HEK293 (cell line): Measurements from ENCODE around the gene TNFRSF14.
A peak's percentile ranks its signal among the peaks of the same experiment; 100 is the strongest.

Source experiments
- CTCF ChIA-PET: fragments of 350-600 bp; formaldehyde crosslinking; extraction: SDS; loops from one replicate; lab custom pipeline; 2021; ENCODE audit warnings: antibody characterized with exemption; lab: Yijun Ruan, JAX
- POLR2A ChIA-PET: fragments of 300-600 bp; formaldehyde crosslinking; extraction: SDS; loops from one replicate; lab custom pipeline; 2020; ENCODE audit warnings: antibody characterized with exemption, inconsistent platforms; lab: Yijun Ruan, JAX
- H3K27ac ChIP-seq: fragments of 200-500 bp; sonication (Bioruptor generic); 2 replicates; pipeline ENCODE4 v1.5.1; 2014; ENCODE audit warnings: low read depth, low read length, control low read depth, inconsistent platforms; ENCODE audit errors: extremely low read depth
- H3K36me3 ChIP-seq, 2 experiments: fragments of 200-500 bp in 1 of 2; sonication (Bioruptor generic) in 1 of 2; 1 replicate in 1 of 2; 2 replicates in 1 of 2; pipeline ENCODE4 v1.5.1; 2014 to 2017; ENCODE audit warnings: inconsistent platforms in 2 of 2, low read length in 2 of 2; ENCODE audit not compliant: control insufficient read depth in 2 of 2, insufficient read depth in 1 of 2
- H3K4me1 ChIP-seq: fragments of 200-500 bp; sonication (Bioruptor generic); 2 replicates; pipeline ENCODE4 v1.5.1; 2014; ENCODE audit warnings: mild to moderate bottlenecking, low read length, inconsistent platforms; ENCODE audit not compliant: control insufficient read depth, insufficient read depth
- H3K4me3 ChIP-seq: 2 replicates; pipeline ENCODE4 v1.5.1; 2011; ENCODE audit warnings: low read depth, mild to moderate bottlenecking, control low read depth, low read length, moderate library complexity
- H3K9me3 ChIP-seq: fragments of 200-500 bp; sonication (Bioruptor generic); 2 replicates; pipeline ENCODE4 v1.5.1; 2014; ENCODE audit warnings: low read depth, low read length, inconsistent platforms; ENCODE audit not compliant: control insufficient read depth, insufficient read depth
- GLI2 ChIP-seq: fragments of 450-650 bp; formaldehyde crosslinking; IDR thresholded peaks from 2 replicates; pipeline ENCODE4; 2017; ENCODE audit warnings: missing biosample characterization, missing genetic modification characterization, low read depth, borderline replicate concordance
- GLIS1 ChIP-seq: fragments of 450-650 bp; formaldehyde crosslinking; IDR thresholded peaks from 2 replicates; pipeline ENCODE4 v1.5.1; 2016; ENCODE audit warnings: missing biosample characterization, missing genetic modification characterization
- MZF1 ChIP-seq: fragments of 450-650 bp; formaldehyde crosslinking; IDR thresholded peaks from 2 replicates; pipeline ENCODE4 v1.5.1; 2017; ENCODE audit warnings: missing biosample characterization, missing genetic modification characterization, borderline replicate concordance
- OSR2 ChIP-seq: fragments of 450-650 bp; formaldehyde crosslinking; IDR thresholded peaks from 2 replicates; pipeline ENCODE4 v1.5.1; 2016; ENCODE audit warnings: missing biosample characterization, missing genetic modification characterization
- RBAK ChIP-seq: fragments of 450-650 bp; formaldehyde crosslinking; IDR thresholded peaks from 2 replicates; pipeline ENCODE4 v1.5.1; 2016; ENCODE audit warnings: missing biosample characterization, missing genetic modification characterization
- SALL2 ChIP-seq: fragments of 450-650 bp; formaldehyde crosslinking; IDR thresholded peaks from 2 replicates; pipeline ENCODE4 v1.5.0; 2017; ENCODE audit warnings: missing biosample characterization, mild to moderate bottlenecking, missing genetic modification characterization, borderline replicate concordance
- SCRT1 ChIP-seq: fragments of 450-650 bp; formaldehyde crosslinking; IDR thresholded peaks from 2 replicates; pipeline ENCODE4 v1.5.1; 2016; ENCODE audit warnings: missing biosample characterization, missing genetic modification characterization, borderline replicate concordance
- SCRT2 ChIP-seq: fragments of 450-650 bp; formaldehyde crosslinking; IDR thresholded peaks from 2 replicates; pipeline ENCODE4 v1.5.1; 2016; ENCODE audit warnings: missing biosample characterization, missing genetic modification characterization
- ZBTB48 ChIP-seq: fragments of 450-650 bp; formaldehyde crosslinking; IDR thresholded peaks from 2 replicates; pipeline ENCODE4 v1.5.1; 2016; ENCODE audit warnings: missing biosample characterization, missing genetic modification characterization
- ZFP37 ChIP-seq: fragments of 450-650 bp; formaldehyde crosslinking; IDR thresholded peaks from 2 replicates; pipeline ENCODE4 v1.5.1; 2016; ENCODE audit warnings: missing biosample characterization, missing genetic modification characterization
- ZNF19 ChIP-seq: fragments of 450-650 bp; formaldehyde crosslinking; IDR thresholded peaks from 2 replicates; pipeline ENCODE4; 2016; ENCODE audit warnings: missing biosample characterization, missing genetic modification characterization, low read depth
- ZNF266 ChIP-seq: fragments of 450-650 bp; formaldehyde crosslinking; IDR thresholded peaks from 2 replicates; pipeline ENCODE4 v1.5.1; 2016; ENCODE audit warnings: missing biosample characterization, missing genetic modification characterization, low read depth
- ZNF394 ChIP-seq: fragments of 450-650 bp; formaldehyde crosslinking; IDR thresholded peaks from 2 replicates; pipeline ENCODE4 v1.5.1; 2016; ENCODE audit warnings: missing biosample characterization, missing genetic modification characterization, mild to moderate bottlenecking, moderate library complexity, borderline replicate concordance
- ZNF404 ChIP-seq: fragments of 450-650 bp; formaldehyde crosslinking; IDR thresholded peaks from 2 replicates; pipeline ENCODE4 v1.5.1; 2017; ENCODE audit warnings: missing biosample characterization, missing genetic modification characterization
- ZNF426 ChIP-seq: fragments of 450-650 bp; formaldehyde crosslinking; IDR thresholded peaks from 2 replicates; pipeline ENCODE4 v1.5.1; 2017; ENCODE audit warnings: missing biosample characterization, missing genetic modification characterization, mild to moderate bottlenecking, inconsistent platforms, moderate library complexity
- ZNF514 ChIP-seq: fragments of 450-650 bp; formaldehyde crosslinking; IDR thresholded peaks from 2 replicates; pipeline ENCODE4 v1.5.1; 2016; ENCODE audit warnings: missing biosample characterization, missing genetic modification characterization
- ZNF555 ChIP-seq: fragments of 450-650 bp; formaldehyde crosslinking; conservative IDR thresholded peaks from 2 replicates; pipeline ENCODE4 v1.5.1; 2017; ENCODE audit warnings: missing biosample characterization, mild to moderate bottlenecking, missing genetic modification characterization, inconsistent platforms
- ZNF558 ChIP-seq: fragments of 450-650 bp; formaldehyde crosslinking; IDR thresholded peaks from 2 replicates; pipeline ENCODE4 v1.5.1; 2016; ENCODE audit warnings: missing biosample characterization, missing genetic modification characterization
- ZNF768 ChIP-seq: fragments of 450-650 bp; formaldehyde crosslinking; IDR thresholded peaks from 2 replicates; pipeline ENCODE4 v1.5.1; 2018; ENCODE audit warnings: missing biosample characterization, mild to moderate bottlenecking, missing genetic modification characterization
- ZNF791 ChIP-seq: fragments of 450-650 bp; formaldehyde crosslinking; IDR thresholded peaks from 2 replicates; pipeline ENCODE4 v1.5.1; 2016; ENCODE audit warnings: missing biosample characterization, missing genetic modification characterization
- TF ChIP-seq, protein P1 (sequence below): fragments of 450-650 bp; formaldehyde crosslinking; IDR thresholded peaks from 2 replicates; pipeline ENCODE4 v1.5.1; 2016; ENCODE audit warnings: missing biosample characterization, missing genetic modification characterization
- TF ChIP-seq, protein P2 (sequence below): fragments of 450-650 bp; formaldehyde crosslinking; conservative IDR thresholded peaks from 2 replicates; pipeline ENCODE4 v1.5.1; 2016; ENCODE audit warnings: low read depth, missing biosample characterization, missing genetic modification characterization
- TF ChIP-seq, protein P3 (sequence below): fragments of 450-650 bp; formaldehyde crosslinking; IDR thresholded peaks from 2 replicates; pipeline ENCODE4 v1.5.1; 2016; ENCODE audit warnings: missing biosample characterization, missing genetic modification characterization
- TF ChIP-seq, protein P4 (sequence below): fragments of 450-650 bp; formaldehyde crosslinking; IDR thresholded peaks from 2 replicates; pipeline ENCODE4 v1.5.1; 2016; ENCODE audit warnings: missing biosample characterization, missing genetic modification characterization

TNFRSF14 gene

GRCh38 chr1:2564815-2565374 lies 8.7 kb downstream of the TNFRSF14 start:
- H3K36me3 ChIP-seq: no peaks in the 10 kb centered on the region
- CTCF ChIA-PET: interaction anchor here (0.6 to 0.7 kb wide), 2 partner anchors 39 to 476 kb away, joined by 3 to 5 read pairs; partner anchors contain the start of gene PANK4
- H3K9me3 ChIP-seq: no peaks in the 10 kb centered on the region

DNA sequence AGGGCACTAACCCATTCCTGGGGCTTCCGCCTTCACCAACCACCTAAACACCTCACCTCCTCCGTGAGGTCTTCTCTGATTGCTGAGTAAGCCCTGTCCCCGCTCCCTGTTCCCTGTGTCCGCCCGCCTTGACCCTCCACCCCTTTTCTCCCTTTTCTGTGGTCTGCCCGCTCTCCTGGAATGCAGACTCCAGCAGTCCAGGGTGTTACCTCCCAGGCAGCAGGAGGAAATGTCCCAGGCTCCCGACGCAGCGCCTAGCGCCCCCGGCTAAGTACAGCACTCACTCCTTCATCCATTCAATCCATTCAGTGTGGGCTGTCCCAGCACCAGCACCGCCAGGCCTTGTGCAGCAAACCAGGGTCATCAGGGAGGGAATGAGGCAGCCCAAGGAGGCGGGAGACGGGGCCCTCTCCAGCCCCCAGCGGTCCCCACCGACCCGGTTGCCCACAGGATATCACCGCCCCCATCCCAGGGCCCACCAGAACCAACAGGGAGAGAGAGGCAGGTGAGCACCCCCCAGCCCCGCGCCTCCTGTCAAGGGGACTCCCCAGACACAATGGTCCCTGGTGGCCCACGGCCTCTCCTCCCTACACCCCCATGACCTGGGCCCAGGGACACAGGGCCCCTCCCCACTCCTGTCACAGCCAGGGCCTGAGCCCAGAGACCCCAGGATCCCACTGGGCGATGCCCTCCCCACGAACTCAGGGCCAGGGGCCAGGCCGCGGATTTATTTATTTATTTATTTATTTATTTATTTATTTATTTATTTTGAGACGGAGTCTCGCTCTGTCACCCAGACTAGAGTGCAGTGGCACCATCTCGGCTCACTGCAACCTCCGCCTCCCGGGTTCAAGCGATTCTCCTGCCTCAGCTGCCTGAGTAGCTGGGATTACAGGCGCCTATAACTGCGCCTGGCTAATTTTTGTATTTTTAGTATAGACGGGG lies 10.2 kb downstream of the TNFRSF14 start:
- ChIA-PET POLR2A (no interaction called here), CTCF (no interaction called here)
- no peaks in the 10 kb centered on the region for H3K4me1 ChIP-seq
- no peaks in the 10 kb centered on the region for H3K9me3 ChIP-seq
- H3K36me3 ChIP-seq: no peaks in the 10 kb centered on the region
- H3K4me3 ChIP-seq: no peak overlapping the region
- no peak overlapping the region for H3K27ac ChIP-seq
- TF ChIP-seq ZFP37 (tag by site-specific recombination) (0 out of 2 replicates have a peak, but pooled peaks have one; percentile 49), GLI2 (no peak; the same call in 1 of the 2 replicates), ZNF558 (peak; percentile 55; the same call in 1 of the 2 replicates), RBAK (peak; percentile 53; the same call in 1 of the 2 replicates), ZNF791 (tag by site-specific recombination) (peak; percentile 48; the same call in 1 of the 2 replicates), ZNF404 (peak; percentile 74; the same call in 1 of the 2 replicates), ZNF555 (tag by site-specific recombination) (peak; percentile 59), ZNF514 (0 out of 2 replicates have a peak, but pooled peaks have one; percentile 21), ZNF394 (tag by site-specific recombination) (peak; percentile 94), ZNF426 (peak; percentile 83), ZNF19 (tag by site-specific recombination) (0 out of 2 replicates have a peak, but pooled peaks have one; percentile 17), SALL2 (tag by site-specific recombination) (no peak), ZBTB48 (tag by site-specific recombination) (no peak), ZNF266 (peak; percentile 72; the same call in 1 of the 2 replicates), ZNF768 (tag by site-specific recombination) (no peak)
- TF ChIP-seq, protein P1, sequence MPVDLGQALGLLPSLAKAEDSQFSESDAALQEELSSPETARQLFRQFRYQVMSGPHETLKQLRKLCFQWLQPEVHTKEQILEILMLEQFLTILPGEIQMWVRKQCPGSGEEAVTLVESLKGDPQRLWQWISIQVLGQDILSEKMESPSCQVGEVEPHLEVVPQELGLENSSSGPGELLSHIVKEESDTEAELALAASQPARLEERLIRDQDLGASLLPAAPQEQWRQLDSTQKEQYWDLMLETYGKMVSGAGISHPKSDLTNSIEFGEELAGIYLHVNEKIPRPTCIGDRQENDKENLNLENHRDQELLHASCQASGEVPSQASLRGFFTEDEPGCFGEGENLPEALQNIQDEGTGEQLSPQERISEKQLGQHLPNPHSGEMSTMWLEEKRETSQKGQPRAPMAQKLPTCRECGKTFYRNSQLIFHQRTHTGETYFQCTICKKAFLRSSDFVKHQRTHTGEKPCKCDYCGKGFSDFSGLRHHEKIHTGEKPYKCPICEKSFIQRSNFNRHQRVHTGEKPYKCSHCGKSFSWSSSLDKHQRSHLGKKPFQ (tag by site-specific recombination): no peak; the same call in 1 of the 2 replicates
- TF ChIP-seq, protein P2, sequence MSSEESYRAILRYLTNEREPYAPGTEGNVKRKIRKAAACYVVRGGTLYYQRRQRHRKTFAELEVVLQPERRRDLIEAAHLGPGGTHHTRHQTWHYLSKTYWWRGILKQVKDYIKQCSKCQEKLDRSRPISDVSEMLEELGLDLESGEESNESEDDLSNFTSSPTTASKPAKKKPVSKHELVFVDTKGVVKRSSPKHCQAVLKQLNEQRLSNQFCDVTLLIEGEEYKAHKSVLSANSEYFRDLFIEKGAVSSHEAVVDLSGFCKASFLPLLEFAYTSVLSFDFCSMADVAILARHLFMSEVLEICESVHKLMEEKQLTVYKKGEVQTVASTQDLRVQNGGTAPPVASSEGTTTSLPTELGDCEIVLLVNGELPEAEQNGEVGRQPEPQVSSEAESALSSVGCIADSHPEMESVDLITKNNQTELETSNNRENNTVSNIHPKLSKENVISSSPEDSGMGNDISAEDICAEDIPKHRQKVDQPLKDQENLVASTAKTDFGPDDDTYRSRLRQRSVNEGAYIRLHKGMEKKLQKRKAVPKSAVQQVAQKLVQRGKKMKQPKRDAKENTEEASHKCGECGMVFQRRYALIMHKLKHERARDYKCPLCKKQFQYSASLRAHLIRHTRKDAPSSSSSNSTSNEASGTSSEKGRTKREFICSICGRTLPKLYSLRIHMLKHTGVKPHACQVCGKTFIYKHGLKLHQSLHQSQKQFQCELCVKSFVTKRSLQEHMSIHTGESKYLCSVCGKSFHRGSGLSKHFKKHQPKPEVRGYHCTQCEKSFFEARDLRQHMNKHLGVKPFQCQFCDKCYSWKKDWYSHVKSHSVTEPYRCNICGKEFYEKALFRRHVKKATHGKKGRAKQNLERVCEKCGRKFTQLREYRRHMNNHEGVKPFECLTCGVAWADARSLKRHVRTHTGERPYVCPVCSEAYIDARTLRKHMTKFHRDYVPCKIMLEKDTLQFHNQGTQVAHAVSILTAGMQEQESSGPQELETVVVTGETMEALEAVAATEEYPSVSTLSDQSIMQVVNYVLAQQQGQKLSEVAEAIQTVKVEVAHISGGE (tag by site-specific recombination): peak; percentile 75
- TF ChIP-seq, protein P3, sequence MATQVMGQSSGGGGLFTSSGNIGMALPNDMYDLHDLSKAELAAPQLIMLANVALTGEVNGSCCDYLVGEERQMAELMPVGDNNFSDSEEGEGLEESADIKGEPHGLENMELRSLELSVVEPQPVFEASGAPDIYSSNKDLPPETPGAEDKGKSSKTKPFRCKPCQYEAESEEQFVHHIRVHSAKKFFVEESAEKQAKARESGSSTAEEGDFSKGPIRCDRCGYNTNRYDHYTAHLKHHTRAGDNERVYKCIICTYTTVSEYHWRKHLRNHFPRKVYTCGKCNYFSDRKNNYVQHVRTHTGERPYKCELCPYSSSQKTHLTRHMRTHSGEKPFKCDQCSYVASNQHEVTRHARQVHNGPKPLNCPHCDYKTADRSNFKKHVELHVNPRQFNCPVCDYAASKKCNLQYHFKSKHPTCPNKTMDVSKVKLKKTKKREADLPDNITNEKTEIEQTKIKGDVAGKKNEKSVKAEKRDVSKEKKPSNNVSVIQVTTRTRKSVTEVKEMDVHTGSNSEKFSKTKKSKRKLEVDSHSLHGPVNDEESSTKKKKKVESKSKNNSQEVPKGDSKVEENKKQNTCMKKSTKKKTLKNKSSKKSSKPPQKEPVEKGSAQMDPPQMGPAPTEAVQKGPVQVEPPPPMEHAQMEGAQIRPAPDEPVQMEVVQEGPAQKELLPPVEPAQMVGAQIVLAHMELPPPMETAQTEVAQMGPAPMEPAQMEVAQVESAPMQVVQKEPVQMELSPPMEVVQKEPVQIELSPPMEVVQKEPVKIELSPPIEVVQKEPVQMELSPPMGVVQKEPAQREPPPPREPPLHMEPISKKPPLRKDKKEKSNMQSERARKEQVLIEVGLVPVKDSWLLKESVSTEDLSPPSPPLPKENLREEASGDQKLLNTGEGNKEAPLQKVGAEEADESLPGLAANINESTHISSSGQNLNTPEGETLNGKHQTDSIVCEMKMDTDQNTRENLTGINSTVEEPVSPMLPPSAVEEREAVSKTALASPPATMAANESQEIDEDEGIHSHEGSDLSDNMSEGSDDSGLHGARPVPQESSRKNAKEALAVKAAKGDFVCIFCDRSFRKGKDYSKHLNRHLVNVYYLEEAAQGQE (tag by site-specific recombination): peak; percentile 54; the same call in 1 of the 2 replicates

More at GRCh38 chr1:2564815-2565374, 8.7 kb downstream of the TNFRSF14 start:
- Histone ChIP-seq H3K4me1 (no peaks in the 10 kb centered on the region), H3K27ac (no peak overlapping the region), H3K4me3 (no peak overlapping the region)
- TF ChIP-seq, protein P4, sequence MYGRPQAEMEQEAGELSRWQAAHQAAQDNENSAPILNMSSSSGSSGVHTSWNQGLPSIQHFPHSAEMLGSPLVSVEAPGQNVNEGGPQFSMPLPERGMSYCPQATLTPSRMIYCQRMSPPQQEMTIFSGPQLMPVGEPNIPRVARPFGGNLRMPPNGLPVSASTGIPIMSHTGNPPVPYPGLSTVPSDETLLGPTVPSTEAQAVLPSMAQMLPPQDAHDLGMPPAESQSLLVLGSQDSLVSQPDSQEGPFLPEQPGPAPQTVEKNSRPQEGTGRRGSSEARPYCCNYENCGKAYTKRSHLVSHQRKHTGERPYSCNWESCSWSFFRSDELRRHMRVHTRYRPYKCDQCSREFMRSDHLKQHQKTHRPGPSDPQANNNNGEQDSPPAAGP (tag by site-specific recombination): peak; percentile 61; the same call in 1 of the 2 replicates
- TF ChIP-seq SCRT2: peak; percentile 48
- TF ChIP-seq MZF1 (tag by site-specific recombination): no peak
- no peak for TF ChIP-seq ZNF514
- no peak for TF ChIP-seq OSR2 (tag by site-specific recombination)
- TF ChIP-seq GLIS1: 0 out of 2 replicates have a peak, but pooled peaks have one; percentile 5
- TF ChIP-seq SCRT1 (tag by site-specific recombination): no peak
- POLR2A ChIA-PET: interaction anchor here (1.1 to 1.7 kb wide), 2 partner anchors 39 to 112 kb away, joined by 3 read pairs; partner anchors contain the start of gene PANK4
